Fibroblast of skin of right biceps (primary cell): ENCODE data around the gene PRRX1.

Experiments used
- DNase-seq: peaks from one replicate; pipeline ENCODE4 v3.0.0-alpha.2; 2013

Gene PRRX1

GRCh38 chr1:170725326-170725725 is 61.4 kb downstream of the PRRX1 start:
- DNase-seq: no peak

GRCh38 chr1:170727963-170728362 is 64.0 kb downstream of the PRRX1 start:
- DNase-seq: peak; percentile 79

GRCh38 chr1:170729225-170730002 is 65.5 kb downstream of the PRRX1 start:
- DNase-seq: peak; percentile 69

- DNase-seq: no peak
Observed at GRCh38 chr1:170730014-170730413, 66.1 kb downstream of the PRRX1 start.

- DNase-seq: peak; percentile 83
Observed at GRCh38 chr1:170730438-170730837, 66.5 kb downstream of the PRRX1 start.

GRCh38 chr1:170731566-170732251 is 67.8 kb downstream of the PRRX1 start:
- DNase-seq: peak; percentile 45

- DNase-seq: peak; percentile 82
Observed at GRCh38 chr1:170732252-170732588, 68.3 kb downstream of the PRRX1 start.

GRCh38 chr1:170734412-170735175 is 70.7 kb downstream of the PRRX1 start:
- peak; percentile 80 for DNase-seq

- DNase-seq: no peak
Observed at GRCh38 chr1:170735366-170736263, 71.7 kb downstream of the PRRX1 start.

GRCh38 chr1:170739803-170740202 is 75.9 kb downstream of the PRRX1 start:
- DNase-seq: no peak

GRCh38 chr1:170741678-170742077 is 77.7 kb downstream of the PRRX1 start:
- DNase-seq: no peak

GRCh38 chr1:170742600-170742999 is 78.7 kb downstream of the PRRX1 start:
- DNase-seq: no peak

- DNase-seq: no peak
Observed at GRCh38 chr1:170743083-170743482, 79.2 kb downstream of the PRRX1 start.

- DNase-seq: no peak
Observed at GRCh38 chr1:170749549-170749948, 85.6 kb downstream of the PRRX1 start.

- no peak for DNase-seq
Observed at GRCh38 chr1:170749959-170750358, 86.0 kb downstream of the PRRX1 start.

GRCh38 chr1:170755795-170756194 is 91.9 kb downstream of the PRRX1 start:
- DNase-seq: no peak

- no peak for DNase-seq
Observed at GRCh38 chr1:170758992-170759391, 95.1 kb downstream of the PRRX1 start.

GRCh38 chr1:170765279-170765678 is 101.3 kb downstream of the PRRX1 start:
- DNase-seq: no peak

GRCh38 chr1:170765712-170766330 is 101.9 kb downstream of the PRRX1 start:
- peak; percentile 57 for DNase-seq

GRCh38 chr1:170768929-170769328 is 105.0 kb downstream of the PRRX1 start:
- DNase-seq: peak; percentile 5

- no peak for DNase-seq
Observed at GRCh38 chr1:170769691-170770090, 105.8 kb downstream of the PRRX1 start.

- no peak for DNase-seq
Observed at GRCh38 chr1:170770254-170770653, 106.3 kb downstream of the PRRX1 start.
